Measurements from ENCODE around the gene PLD6.
A peak's percentile ranks its signal among the peaks of the same experiment; 100 is the strongest.
"Not testable (repeated sequence)": the region's sequence is repeated elsewhere in the genome, so short reads cannot be mapped to it uniquely, and the experiment has no call there.

The PLD6 gene

DNA sequence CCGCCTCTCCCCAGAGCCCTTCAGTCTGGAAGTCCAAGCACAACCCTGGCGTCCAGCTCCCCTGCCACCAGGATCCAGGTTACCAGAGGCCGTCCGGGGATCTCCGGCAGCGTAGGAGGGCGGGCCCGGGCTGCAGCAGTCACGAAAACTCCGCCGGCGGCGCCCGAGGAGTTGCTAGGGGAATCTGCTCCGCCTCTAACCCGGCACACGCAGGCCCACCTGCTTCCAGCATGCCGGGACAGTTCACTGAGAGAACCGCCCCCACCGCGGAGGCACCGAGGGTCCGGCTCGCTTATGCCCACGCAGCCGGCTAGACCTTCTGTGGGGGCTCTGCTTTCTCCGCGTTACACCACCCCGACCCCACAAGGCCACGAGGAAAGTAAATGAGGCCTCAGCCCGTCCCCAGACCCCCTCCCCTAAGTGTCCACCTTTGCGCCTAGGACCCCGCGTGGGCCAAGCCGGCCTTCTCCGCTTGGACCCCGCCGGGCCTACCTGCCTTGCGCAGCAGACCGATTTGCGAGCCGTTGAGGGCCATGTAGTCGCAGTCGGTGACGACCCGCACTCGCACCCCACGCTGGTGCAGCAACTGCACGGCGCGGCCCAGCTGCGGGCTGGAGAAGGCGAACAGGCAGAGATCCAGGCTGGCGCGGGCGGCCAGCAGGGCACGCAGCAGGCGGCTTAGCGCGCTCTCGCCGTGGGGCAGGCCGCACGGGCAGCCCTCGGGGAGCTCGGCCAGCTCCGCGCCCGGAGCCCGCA, 587 bp downstream of the PLD6 start:
- Histone ChIP-seq H3K4me1 (ENCODE audit: insufficient read depth, low read length) (no peaks in the 10 kb centered on the region), H3K4me3 (ENCODE audit: low read length) (peak overlapping the region; percentile 51), H3K27ac (ENCODE audit: low read depth, low read length) (no peak overlapping the region), H3K9ac (ENCODE audit: low read depth, low read length) (peak overlapping the region; percentile 72), H3K9me3 (ENCODE audit: insufficient read depth, low read depth, low read length) (no peaks in the 10 kb centered on the region), H3K27me3 (ENCODE audit: insufficient read depth, low read length) (peaks cover 11% of the 10 kb centered on the region), H3K36me3 (ENCODE audit: insufficient read depth, low read length) (no peaks in the 10 kb centered on the region)
- WGBS = 15% methylated on average over 70 of the region's 70 CpGs

- no peaks in the 10 kb centered on the region for H3K4me1 ChIP-seq (ENCODE audit: insufficient read depth, low read length)
- peaks cover 11% of the 10 kb centered on the region for H3K27me3 ChIP-seq (ENCODE audit: insufficient read depth, low read length)
- H3K4me3 ChIP-seq (ENCODE audit: low read length) = no peak overlapping the region; the same call in 1 of the 2 replicates
- no peak overlapping the region for H3K9ac ChIP-seq (ENCODE audit: low read depth, low read length)
- H3K9me3 ChIP-seq (ENCODE audit: insufficient read depth, low read depth, low read length) = no peaks in the 10 kb centered on the region
- no peak overlapping the region for H3K27ac ChIP-seq (ENCODE audit: low read depth, low read length)
- no peaks in the 10 kb centered on the region for H3K36me3 ChIP-seq (ENCODE audit: insufficient read depth, low read length)
- 92% methylated on average over 14 of the region's 14 CpGs for WGBS
Measured at GRCh38 chr17:17204635-17205231, 1.4 kb downstream of the PLD6 start.

- WGBS = 89% methylated on average over 15 of the region's 15 CpGs
- no peak overlapping the region for H3K27ac ChIP-seq (ENCODE audit: low read depth, low read length)
- no peaks in the 10 kb centered on the region for H3K36me3 ChIP-seq (ENCODE audit: insufficient read depth, low read length)
- H3K4me3 ChIP-seq (ENCODE audit: low read length) = no peak overlapping the region
- H3K9ac ChIP-seq (ENCODE audit: low read depth, low read length) = no peak overlapping the region
- H3K9me3 ChIP-seq (ENCODE audit: insufficient read depth, low read depth, low read length) = no peaks in the 10 kb centered on the region
- H3K27me3 ChIP-seq (ENCODE audit: insufficient read depth, low read length) = peaks cover 11% of the 10 kb centered on the region
- H3K4me1 ChIP-seq (ENCODE audit: insufficient read depth, low read length) = no peaks in the 10 kb centered on the region
Measured at GRCh38 chr17:17204041-17204591, 2.0 kb downstream of the PLD6 start.

GRCh38 chr17:17203173-17203730, 2.9 kb downstream of the PLD6 start:
- WGBS = 94% methylated on average over 15 of the region's 15 CpGs

GRCh38 chr17:17201907-17202306, 4.2 kb downstream of the PLD6 start:
- H3K9me3 ChIP-seq (ENCODE audit: insufficient read depth, low read depth, low read length) = no peaks in the 10 kb centered on the region
- H3K4me3 ChIP-seq (ENCODE audit: low read length) = no peak overlapping the region
- peaks cover 11% of the 10 kb centered on the region for H3K27me3 ChIP-seq (ENCODE audit: insufficient read depth, low read length)
- WGBS = 93% methylated on average over 8 of the region's 8 CpGs
- H3K27ac ChIP-seq (ENCODE audit: low read depth, low read length) = no peak overlapping the region
- no peak overlapping the region for H3K9ac ChIP-seq (ENCODE audit: low read depth, low read length)
- no peaks in the 10 kb centered on the region for H3K36me3 ChIP-seq (ENCODE audit: insufficient read depth, low read length)
- H3K4me1 ChIP-seq (ENCODE audit: insufficient read depth, low read length) = no peaks in the 10 kb centered on the region

More at GRCh38 chr17:17203173-17203730, 2.9 kb downstream of the PLD6 start:
- Histone ChIP-seq H3K9me3 (ENCODE audit: insufficient read depth, low read depth, low read length) (no peaks in the 10 kb centered on the region), H3K4me3 (ENCODE audit: low read length) (no peak overlapping the region), H3K27me3 (ENCODE audit: insufficient read depth, low read length) (peaks cover 11% of the 10 kb centered on the region), H3K27ac (ENCODE audit: low read depth, low read length) (no peak overlapping the region), H3K9ac (ENCODE audit: low read depth, low read length) (no peak overlapping the region), H3K4me1 (ENCODE audit: insufficient read depth, low read length) (no peaks in the 10 kb centered on the region), H3K36me3 (ENCODE audit: insufficient read depth, low read length) (no peaks in the 10 kb centered on the region)

GRCh38 chr17:17201271-17201670, 4.9 kb downstream of the PLD6 start:
- no peak overlapping the region for H3K4me3 ChIP-seq (ENCODE audit: low read length)
- no peaks in the 10 kb centered on the region for H3K36me3 ChIP-seq (ENCODE audit: insufficient read depth, low read length)
- H3K27ac ChIP-seq (ENCODE audit: low read depth, low read length) = no peak overlapping the region
- H3K9me3 ChIP-seq (ENCODE audit: insufficient read depth, low read depth, low read length) = no peaks in the 10 kb centered on the region
- H3K9ac ChIP-seq (ENCODE audit: low read depth, low read length) = no peak overlapping the region
- peaks cover 11% of the 10 kb centered on the region for H3K27me3 ChIP-seq (ENCODE audit: insufficient read depth, low read length)
- WGBS = 93% methylated on average over 10 of the region's 10 CpGs
- no peaks in the 10 kb centered on the region for H3K4me1 ChIP-seq (ENCODE audit: insufficient read depth, low read length)

- Histone ChIP-seq H3K4me3 (ENCODE audit: low read length) (no peak overlapping the region), H3K36me3 (ENCODE audit: insufficient read depth, low read length) (no peaks in the 10 kb centered on the region), H3K9me3 (ENCODE audit: insufficient read depth, low read depth, low read length) (no peaks in the 10 kb centered on the region), H3K4me1 (ENCODE audit: insufficient read depth, low read length) (no peaks in the 10 kb centered on the region), H3K27ac (ENCODE audit: low read depth, low read length) (no peak overlapping the region), H3K9ac (ENCODE audit: low read depth, low read length) (no peak overlapping the region), H3K27me3 (ENCODE audit: insufficient read depth, low read length) (peaks cover 8% of the 10 kb centered on the region)
- 92% methylated on average over 5 of the region's 5 CpGs for WGBS
Measured at GRCh38 chr17:17200831-17201230, 5.3 kb downstream of the PLD6 start.

- Histone ChIP-seq H3K27me3 (ENCODE audit: insufficient read depth, low read length) (peaks cover 3% of the 10 kb centered on the region; the same call in 1 of the 2 replicates), H3K36me3 (ENCODE audit: insufficient read depth, low read length) (no peaks in the 10 kb centered on the region), H3K4me3 (ENCODE audit: low read length) (no peak overlapping the region), H3K4me1 (ENCODE audit: insufficient read depth, low read length) (no peaks in the 10 kb centered on the region), H3K9me3 (ENCODE audit: insufficient read depth, low read depth, low read length) (no peaks in the 10 kb centered on the region), H3K27ac (ENCODE audit: low read depth, low read length) (no peak overlapping the region), H3K9ac (ENCODE audit: low read depth, low read length) (no peak overlapping the region)
- 93% methylated on average over 7 of the region's 7 CpGs for WGBS
Measured at GRCh38 chr17:17200311-17200710, 5.8 kb downstream of the PLD6 start.

- H3K4me1 ChIP-seq (ENCODE audit: insufficient read depth, low read length) = no peaks in the 10 kb centered on the region
- no peak overlapping the region for H3K9ac ChIP-seq (ENCODE audit: low read depth, low read length)
- 100% methylated on average over 1 of the region's 1 CpG for WGBS
- H3K36me3 ChIP-seq (ENCODE audit: insufficient read depth, low read length) = no peaks in the 10 kb centered on the region
- no peaks in the 10 kb centered on the region for H3K9me3 ChIP-seq (ENCODE audit: insufficient read depth, low read depth, low read length)
- H3K4me3 ChIP-seq (ENCODE audit: low read length) = no peak overlapping the region
- H3K27me3 ChIP-seq (ENCODE audit: insufficient read depth, low read length) = no peaks in the 10 kb centered on the region
- H3K27ac ChIP-seq (ENCODE audit: low read depth, low read length) = no peak overlapping the region
Measured at GRCh38 chr17:17198281-17198680, 7.9 kb downstream of the PLD6 start.

GRCh38 chr17:17196776-17197175, 9.4 kb downstream of the PLD6 start:
- Histone ChIP-seq H3K4me1 (ENCODE audit: insufficient read depth, low read length) (no peaks in the 10 kb centered on the region), H3K27ac (ENCODE audit: low read depth, low read length) (no peak overlapping the region), H3K4me3 (ENCODE audit: low read length) (no peak overlapping the region), H3K27me3 (ENCODE audit: insufficient read depth, low read length) (no peaks in the 10 kb centered on the region), H3K9me3 (ENCODE audit: insufficient read depth, low read depth, low read length) (no peaks in the 10 kb centered on the region), H3K36me3 (ENCODE audit: insufficient read depth, low read length) (no peaks in the 10 kb centered on the region), H3K9ac (ENCODE audit: low read depth, low read length) (no peak overlapping the region)

GRCh38 chr17:17195466-17195865, 10.7 kb downstream of the PLD6 start:
- H3K4me3 ChIP-seq (ENCODE audit: low read length); H3K27ac ChIP-seq (ENCODE audit: low read depth, low read length); H3K27me3 ChIP-seq (ENCODE audit: insufficient read depth, low read length); H3K9ac ChIP-seq (ENCODE audit: low read depth, low read length); H3K36me3 ChIP-seq (ENCODE audit: insufficient read depth, low read length); H3K4me1 ChIP-seq (ENCODE audit: insufficient read depth, low read length); H3K9me3 ChIP-seq (ENCODE audit: insufficient read depth, low read depth, low read length): not testable (repeated sequence)
- WGBS = 92% methylated on average over 5 of the region's 5 CpGs

Data from HUES64 (cell line).